ENCODE results near the gene SYS1. TPM values are rescaled to one million over a fixed set of nuclear protein-coding genes. Genes with fewer than 3 reads are reported as not detected.

The SYS1 gene
- total RNA-seq, 6 experiments from 2014 or later, result 16.6 to 26.2 (median 20.8) TPM

DNA sequence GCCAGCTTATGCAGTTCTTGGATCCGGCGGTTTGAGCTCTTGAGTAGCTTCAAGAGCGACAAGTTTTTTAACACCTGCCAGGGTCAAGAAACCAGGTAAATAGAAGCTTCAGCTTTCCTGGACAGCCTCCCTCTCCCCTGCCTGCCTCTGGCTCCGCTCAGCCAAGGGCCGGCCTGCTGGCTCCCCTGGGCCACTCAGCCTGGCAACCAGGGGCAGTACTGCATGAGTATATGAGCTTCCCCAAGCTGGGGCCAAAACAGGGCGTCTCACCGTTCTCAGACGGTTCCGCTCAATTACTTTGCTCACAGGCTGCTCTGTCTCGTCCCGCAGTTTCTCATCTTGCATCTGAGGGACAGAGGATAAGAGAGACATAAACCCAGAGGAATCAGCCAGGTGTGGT is 14.3 kb downstream of the SYS1 start:
- Histone ChIP-seq H3K36me3 (no peaks in the 10 kb centered on the region), H3K27me3 (no peaks in the 10 kb centered on the region), H3K4me3 (no peak overlapping the region), H3K27ac (no peak overlapping the region), H3K9me3 (no peaks in the 10 kb centered on the region), H3K4me1 (peaks cover 0 to 7% (median 3%) of the 10 kb centered on the region in 4 donors)
- no peak for TF ChIP-seq POLR2A (IDR thresholded peaks at IDR 0.05)
- TF ChIP-seq, protein P1, sequence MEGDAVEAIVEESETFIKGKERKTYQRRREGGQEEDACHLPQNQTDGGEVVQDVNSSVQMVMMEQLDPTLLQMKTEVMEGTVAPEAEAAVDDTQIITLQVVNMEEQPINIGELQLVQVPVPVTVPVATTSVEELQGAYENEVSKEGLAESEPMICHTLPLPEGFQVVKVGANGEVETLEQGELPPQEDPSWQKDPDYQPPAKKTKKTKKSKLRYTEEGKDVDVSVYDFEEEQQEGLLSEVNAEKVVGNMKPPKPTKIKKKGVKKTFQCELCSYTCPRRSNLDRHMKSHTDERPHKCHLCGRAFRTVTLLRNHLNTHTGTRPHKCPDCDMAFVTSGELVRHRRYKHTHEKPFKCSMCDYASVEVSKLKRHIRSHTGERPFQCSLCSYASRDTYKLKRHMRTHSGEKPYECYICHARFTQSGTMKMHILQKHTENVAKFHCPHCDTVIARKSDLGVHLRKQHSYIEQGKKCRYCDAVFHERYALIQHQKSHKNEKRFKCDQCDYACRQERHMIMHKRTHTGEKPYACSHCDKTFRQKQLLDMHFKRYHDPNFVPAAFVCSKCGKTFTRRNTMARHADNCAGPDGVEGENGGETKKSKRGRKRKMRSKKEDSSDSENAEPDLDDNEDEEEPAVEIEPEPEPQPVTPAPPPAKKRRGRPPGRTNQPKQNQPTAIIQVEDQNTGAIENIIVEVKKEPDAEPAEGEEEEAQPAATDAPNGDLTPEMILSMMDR (IDR thresholded peaks at IDR 0.05), result no peak
- no peak for DNase-seq
- intact Hi-C loops (cut with DNase I), result loop anchor here (10.0 kb wide), 2 partner anchors 48 to 68 kb away; no protein-coding TSS in a partner anchor
- 96% methylated on average over 3 of the region's 11 CpGs for WGBS (ENCODE audit: insufficient coverage, low coverage, low lambda C conversion rate, missing lambda C conversion rate)
- no peak for ATAC-seq

DNA sequence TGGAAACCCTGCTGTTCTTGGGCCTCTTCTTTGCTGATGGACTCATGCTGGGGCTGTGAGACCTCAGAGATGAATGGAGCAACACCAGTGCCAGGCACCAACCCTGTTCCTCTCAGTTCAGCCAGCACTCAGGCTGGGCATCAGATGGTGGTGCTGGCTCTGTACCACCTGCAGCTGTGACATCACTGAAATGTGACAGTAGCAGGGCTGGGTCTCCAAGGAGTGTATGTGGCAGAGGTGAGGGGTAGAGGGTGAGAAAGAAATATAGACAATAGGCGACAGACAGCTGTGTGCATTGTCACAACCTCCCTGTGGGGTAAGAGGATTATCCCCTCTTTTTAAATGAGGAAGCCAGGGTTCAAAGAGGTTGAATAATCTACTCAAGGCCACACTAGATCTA is 15.2 kb downstream of the SYS1 start, which contains the start of gene TP53TG5:
TSS of gene TP53TG5 (minus strand) at position 135 of the 400 bp plus-strand sequence. CDS start at position 46, 89 bp downstream.
- WGBS (ENCODE audit: insufficient coverage, low coverage, low lambda C conversion rate, missing lambda C conversion rate), result no CpG with 5 or more reads among the region's 1 CpG
- intact Hi-C loops (cut with DNase I), result loop anchor here (10.0 kb wide), 2 partner anchors 47 to 67 kb away; no protein-coding TSS in a partner anchor
- Histone ChIP-seq H3K4me3 (no peak within 1 kb of the TSS), H3K4me1 (peaks cover 0 to 3% (median 1%) of the 10 kb centered on the region in 4 donors), H3K27ac (no peak within 1 kb of the TSS), H3K27me3 (no peaks in the 10 kb centered on the region), H3K9me3 (no peaks in the 10 kb centered on the region), H3K36me3 (no peaks in the 10 kb centered on the region)
- no peak for ATAC-seq
- TF ChIP-seq, protein P1 (IDR thresholded peaks at IDR 0.05), result no peak
- no peak for TF ChIP-seq POLR2A (IDR thresholded peaks at IDR 0.05)
- no peak for DNase-seq

DNA sequence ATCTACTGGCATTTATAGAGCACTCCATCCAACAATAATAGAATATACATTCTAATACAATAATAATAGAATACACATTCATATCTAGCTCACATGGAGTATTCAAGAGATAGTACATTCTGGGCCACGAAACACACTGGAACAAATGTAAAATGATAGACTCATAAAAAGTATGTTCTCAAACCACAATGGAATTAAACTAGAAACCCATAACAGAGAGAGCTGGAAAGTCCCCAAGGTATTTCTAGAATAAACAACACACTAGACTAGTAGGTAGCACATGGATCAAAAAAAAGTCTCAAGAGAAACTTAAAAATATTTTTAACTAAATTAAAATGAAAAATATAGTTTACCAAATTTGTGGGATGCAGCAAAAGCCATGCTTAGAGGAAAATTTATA is 24.3 kb downstream of the SYS1 start:
- intact Hi-C loops (cut with DNase I), result no loop called here
- ATAC-seq (no peak), DNase-seq (no peak)
- Histone ChIP-seq H3K27me3 (no peaks in the 10 kb centered on the region), H3K27ac (no peak overlapping the region), H3K9me3 (no peaks in the 10 kb centered on the region), H3K4me1 (no peaks in the 10 kb centered on the region), H3K4me3 (no peak overlapping the region), H3K36me3 (no peaks in the 10 kb centered on the region)
- WGBS (ENCODE audit: insufficient coverage, low coverage, low lambda C conversion rate, missing lambda C conversion rate), result 80% methylated on average over 1 of the region's 1 CpG
- TF ChIP-seq, protein P1 (IDR thresholded peaks at IDR 0.05), result no peak
- TF ChIP-seq POLR2A (IDR thresholded peaks at IDR 0.05), result no peak

DNA sequence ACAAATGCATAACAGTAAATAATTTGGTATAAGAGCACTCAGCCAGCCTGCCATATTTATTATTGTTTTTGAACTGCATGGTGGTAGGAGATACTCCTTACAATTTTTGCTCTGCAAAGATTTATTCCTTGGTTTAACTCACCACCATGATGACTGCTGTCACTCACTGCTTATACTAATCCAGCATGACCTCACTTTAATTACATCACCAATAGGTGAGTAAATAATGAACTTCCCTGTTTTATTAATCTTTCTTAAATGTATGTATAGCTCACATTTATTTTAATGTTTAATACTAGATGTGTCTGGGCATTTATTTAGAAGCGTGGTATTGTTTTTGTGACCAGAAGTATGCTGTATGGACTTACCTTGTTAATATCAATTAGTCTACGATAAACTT is 28.0 kb downstream of the SYS1 start:
- H3K4me1 ChIP-seq, result no peaks in the 10 kb centered on the region
- no peak overlapping the region for H3K27ac ChIP-seq
- no peaks in the 10 kb centered on the region for H3K9me3 ChIP-seq
- 81% methylated on average over 2 of the region's 2 CpGs for WGBS (ENCODE audit: insufficient coverage, low coverage, low lambda C conversion rate, missing lambda C conversion rate)
- TF ChIP-seq, protein P1 (IDR thresholded peaks at IDR 0.05), result no peak
- no peak for TF ChIP-seq POLR2A (IDR thresholded peaks at IDR 0.05)
- H3K27me3 ChIP-seq, result no peaks in the 10 kb centered on the region
- no peaks in the 10 kb centered on the region for H3K36me3 ChIP-seq
- no peak for ATAC-seq
- H3K4me3 ChIP-seq, result no peak overlapping the region
- intact Hi-C loops (cut with DNase I), result no loop called here
- no peak for DNase-seq

DNA sequence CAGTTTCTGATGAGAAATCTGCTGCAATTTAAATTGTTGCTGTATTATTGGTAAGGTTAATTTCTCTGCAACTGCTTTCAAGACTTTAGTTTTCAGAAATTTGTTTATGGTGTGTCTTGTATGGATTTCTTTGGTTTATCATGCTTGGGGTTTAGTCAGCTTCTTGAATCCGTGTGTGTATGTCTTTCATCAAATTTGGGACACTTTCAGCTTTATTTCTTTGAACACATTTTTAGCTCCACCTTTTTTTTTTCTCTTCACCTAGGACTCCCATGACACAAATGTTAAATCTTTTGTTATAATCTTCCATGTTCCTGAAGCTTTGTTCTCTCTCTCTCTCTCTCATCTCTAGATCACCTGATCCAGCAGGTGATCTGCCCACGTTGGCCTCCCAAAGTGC is 28.6 kb downstream of the SYS1 start:
- intact Hi-C loops (cut with DNase I), result no loop called here
- H3K4me1 ChIP-seq, result no peaks in the 10 kb centered on the region
- no peaks in the 10 kb centered on the region for H3K9me3 ChIP-seq
- WGBS (ENCODE audit: insufficient coverage, low coverage, low lambda C conversion rate, missing lambda C conversion rate), result 60% methylated on average over 2 of the region's 2 CpGs
- no peaks in the 10 kb centered on the region for H3K27me3 ChIP-seq
- no peak for TF ChIP-seq POLR2A (IDR thresholded peaks at IDR 0.05)
- TF ChIP-seq, protein P1 (IDR thresholded peaks at IDR 0.05), result no peak
- no peak for ATAC-seq
- H3K36me3 ChIP-seq, result no peaks in the 10 kb centered on the region
- H3K27ac ChIP-seq, result no peak overlapping the region
- DNase-seq, result no peak
- H3K4me3 ChIP-seq, result no peak overlapping the region

Data from right lobe of liver (tissue), 6 donors.